Colonic mucosa (tissue), 4 donors: Measurements from ENCODE around the gene DENND2D. TPM values are rescaled to one million over a fixed set of nuclear protein-coding genes. Genes with fewer than 3 reads are reported as not detected.

Experiments
- DNase-seq: peaks from one replicate; pipeline ENCODE4 v3.0.0-alpha.2; 2020
- H3K27ac ChIP-seq: fragments of 200-600 bp; one replicate; pipeline ENCODE4 v1.8.0; 2021
- H3K27me3 ChIP-seq: fragments of 200-600 bp; one replicate; pipeline ENCODE4 v1.8.0; 2021
- H3K36me3 ChIP-seq: fragments of 200-600 bp; one replicate; pipeline ENCODE4 v1.8.0; 2021
- H3K4me1 ChIP-seq: fragments of 200-600 bp; one replicate; pipeline ENCODE4 v1.8.0; 2021; ENCODE audit warnings: mild to moderate bottlenecking
- H3K4me3 ChIP-seq: fragments of 200-600 bp; one replicate; pipeline ENCODE4 v1.8.0; 2021
- H3K9ac ChIP-seq, 2 donors: one replicate each; pipeline ENCODE4 v1.7.0; 2013; ENCODE audit warnings: control low read depth in 2 of 2, low read depth in 2 of 2, low read length in 2 of 2
- H3K9me3 ChIP-seq: fragments of 200-600 bp; one replicate; pipeline ENCODE4 v1.8.0; 2021
- intact Hi-C: fragments of 100-400 bp; cut with DNase I; formaldehyde crosslinking; loops from one replicate; pipeline ENCODE4 v1.14.1; 2022
- total RNA-seq, 2 donors: library from RNA; stranded (reverse); fragmentation: NEBNext Ultra II Directional in 1 of 2; extraction: Animal tissue kit (Norgen Biotek cat#: 25700) in 1 of 2; gene quantifications; one replicate each; pipeline ENCODE4 v1.2.1, GENCODE V29; 2021
- TF ChIP-seq, protein P1 (sequence below): fragments of 200-600 bp; IDR thresholded peaks from one replicate; pipeline ENCODE4 v1.8.0; 2022; ENCODE audit warnings: antibody characterized with exemption, mild to moderate bottlenecking
- donor health status: healthy.
- donor health status: DM: no; HTN: no; CAD: no.
- donor health status: DM: no; HTN: no; CAD: no.

DENND2D gene
- total RNA-seq, 2 donors from 2014 or later = 51.0 to 65.2 TPM

DNA sequence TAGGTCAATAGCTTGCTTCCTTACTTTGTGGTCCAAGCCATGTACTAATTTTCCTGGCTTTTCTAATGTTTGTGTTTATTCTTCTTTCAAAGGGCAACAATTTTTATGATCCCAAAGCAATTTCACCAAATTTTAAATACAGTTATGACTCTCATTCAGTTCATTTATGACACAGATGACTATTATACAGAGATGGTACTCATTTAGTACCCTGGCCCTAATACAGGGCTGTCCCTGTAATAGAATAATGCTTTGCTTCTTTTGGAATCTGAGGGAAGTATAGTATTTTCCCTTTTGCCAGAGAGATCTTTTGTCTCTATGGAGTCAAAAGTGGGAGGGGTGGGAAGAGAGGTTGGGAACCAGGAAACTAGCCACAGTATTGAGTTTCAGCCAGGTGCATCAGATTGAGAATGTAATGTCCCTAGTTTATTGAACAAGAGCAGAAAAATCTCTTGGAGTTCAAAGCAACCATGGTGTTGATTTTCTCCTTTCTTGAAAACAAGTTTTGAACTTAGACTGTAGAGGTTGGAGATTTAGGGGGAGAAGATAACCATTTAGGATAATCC is 20.4 kb downstream of the DENND2D start:
- Histone ChIP-seq H3K9ac (no peak overlapping the region), H3K4me1 (no peaks in the 10 kb centered on the region), H3K27me3 (no peaks in the 10 kb centered on the region), H3K4me3 (no peak overlapping the region), H3K36me3 (no peaks in the 10 kb centered on the region), H3K27ac (no peak overlapping the region), H3K9me3 (no peaks in the 10 kb centered on the region)
- DNase-seq = no peak
- intact Hi-C loops = no loop called here
- TF ChIP-seq, protein P1, sequence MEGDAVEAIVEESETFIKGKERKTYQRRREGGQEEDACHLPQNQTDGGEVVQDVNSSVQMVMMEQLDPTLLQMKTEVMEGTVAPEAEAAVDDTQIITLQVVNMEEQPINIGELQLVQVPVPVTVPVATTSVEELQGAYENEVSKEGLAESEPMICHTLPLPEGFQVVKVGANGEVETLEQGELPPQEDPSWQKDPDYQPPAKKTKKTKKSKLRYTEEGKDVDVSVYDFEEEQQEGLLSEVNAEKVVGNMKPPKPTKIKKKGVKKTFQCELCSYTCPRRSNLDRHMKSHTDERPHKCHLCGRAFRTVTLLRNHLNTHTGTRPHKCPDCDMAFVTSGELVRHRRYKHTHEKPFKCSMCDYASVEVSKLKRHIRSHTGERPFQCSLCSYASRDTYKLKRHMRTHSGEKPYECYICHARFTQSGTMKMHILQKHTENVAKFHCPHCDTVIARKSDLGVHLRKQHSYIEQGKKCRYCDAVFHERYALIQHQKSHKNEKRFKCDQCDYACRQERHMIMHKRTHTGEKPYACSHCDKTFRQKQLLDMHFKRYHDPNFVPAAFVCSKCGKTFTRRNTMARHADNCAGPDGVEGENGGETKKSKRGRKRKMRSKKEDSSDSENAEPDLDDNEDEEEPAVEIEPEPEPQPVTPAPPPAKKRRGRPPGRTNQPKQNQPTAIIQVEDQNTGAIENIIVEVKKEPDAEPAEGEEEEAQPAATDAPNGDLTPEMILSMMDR = no peak

DNA sequence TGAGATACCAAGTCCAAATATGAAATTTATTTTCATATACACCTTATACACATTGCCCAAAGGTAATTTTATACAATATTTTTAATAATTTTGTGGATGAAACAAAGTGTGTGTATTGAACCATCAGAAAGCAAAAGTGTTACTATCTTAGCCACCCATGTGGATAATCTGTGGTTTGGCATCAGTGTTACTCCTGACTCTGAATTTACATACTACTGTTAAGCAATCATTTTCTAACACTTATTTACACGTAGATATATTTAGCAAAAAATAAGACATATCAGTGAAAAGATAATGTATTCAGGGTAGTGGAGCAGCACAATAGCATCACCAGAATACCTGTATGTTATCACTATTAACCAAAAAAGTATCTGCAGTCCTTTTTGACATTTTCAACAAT is 23.8 kb downstream of the DENND2D start:
- intact Hi-C loops = no loop called here

DNA sequence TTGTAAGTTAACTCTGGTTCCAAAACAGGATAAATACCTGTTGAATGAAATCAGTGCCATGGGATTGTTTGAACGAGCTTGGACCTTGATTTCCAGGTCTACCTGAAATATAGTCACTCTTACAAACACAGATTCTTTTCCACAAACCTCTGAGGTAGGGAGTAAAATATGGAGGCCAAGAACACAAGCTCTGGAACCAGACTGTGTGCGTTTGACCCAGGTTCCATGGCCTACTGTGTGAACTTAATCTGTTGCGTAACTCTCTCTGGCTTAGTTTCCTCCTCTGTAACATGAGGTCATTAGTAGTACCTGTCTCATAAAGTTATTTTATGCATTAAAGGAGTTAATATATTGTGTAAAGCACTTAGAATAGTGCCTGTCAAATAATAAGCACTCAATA is 25.1 kb downstream of the DENND2D start:
- Histone ChIP-seq H3K36me3 (no peaks in the 10 kb centered on the region), H3K9ac (no peak overlapping the region), H3K4me3 (no peak overlapping the region), H3K27ac (no peak overlapping the region), H3K4me1 (no peaks in the 10 kb centered on the region), H3K9me3 (no peaks in the 10 kb centered on the region), H3K27me3 (no peaks in the 10 kb centered on the region)
- no peak for DNase-seq
- intact Hi-C loops = no loop called here
- TF ChIP-seq, protein P1 = no peak

More for the DNA sequence above, 23.8 kb downstream of the DENND2D start:
- Histone ChIP-seq H3K9ac (no peak overlapping the region), H3K27me3 (no peaks in the 10 kb centered on the region), H3K27ac (no peak overlapping the region), H3K4me1 (no peaks in the 10 kb centered on the region), H3K4me3 (no peak overlapping the region), H3K36me3 (no peaks in the 10 kb centered on the region), H3K9me3 (no peaks in the 10 kb centered on the region)
- DNase-seq = no peak
- TF ChIP-seq, protein P1 = no peak

DNA sequence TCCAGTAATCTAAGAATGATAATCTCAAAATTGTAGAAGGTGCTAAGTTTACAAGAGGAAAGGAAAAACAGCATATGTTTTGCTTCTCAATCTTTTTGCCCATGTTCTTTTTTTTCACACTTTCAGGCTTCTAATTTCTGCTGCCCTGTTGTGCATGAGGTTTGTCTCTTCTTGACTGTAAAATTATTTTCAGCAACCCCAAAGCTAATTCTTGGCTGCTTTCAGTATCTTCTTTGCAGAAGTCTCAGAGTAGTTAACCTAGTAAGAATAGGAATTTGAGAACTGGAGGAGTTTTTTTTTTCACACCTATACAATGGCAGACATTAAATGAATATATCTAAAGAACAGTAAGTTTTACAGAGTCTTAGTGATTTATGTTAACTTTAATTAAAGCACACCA is 26.4 kb downstream of the DENND2D start:
- Histone ChIP-seq H3K27me3 (no peaks in the 10 kb centered on the region), H3K9me3 (no peaks in the 10 kb centered on the region), H3K9ac (no peak overlapping the region), H3K4me3 (no peak overlapping the region), H3K36me3 (no peaks in the 10 kb centered on the region), H3K4me1 (no peaks in the 10 kb centered on the region), H3K27ac (no peak overlapping the region)
- intact Hi-C loops = no loop called here
- TF ChIP-seq, protein P1 = no peak
- DNase-seq = no peak

DNA sequence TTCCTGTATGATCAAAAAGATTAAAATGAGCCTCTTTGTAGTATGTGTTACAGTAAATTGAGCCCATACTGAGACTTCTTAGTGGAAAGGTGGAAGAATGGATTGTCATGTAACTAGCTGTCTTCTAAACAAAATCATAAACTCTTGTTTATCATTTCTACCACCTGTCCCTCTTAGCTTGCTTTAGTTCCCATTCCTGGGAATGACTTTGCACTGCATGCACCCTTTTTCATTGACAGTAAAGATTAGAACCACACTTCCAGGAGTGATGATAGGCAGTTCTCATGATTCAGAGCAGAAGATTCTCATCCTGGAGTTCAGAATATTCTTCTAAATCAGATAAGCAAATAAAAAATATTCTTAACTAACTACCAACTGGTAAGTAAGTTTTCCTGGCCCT is 28.0 kb downstream of the DENND2D start:
- Histone ChIP-seq H3K27ac (no peak overlapping the region), H3K4me3 (no peak overlapping the region), H3K9ac (no peak overlapping the region), H3K4me1 (no peaks in the 10 kb centered on the region), H3K9me3 (no peaks in the 10 kb centered on the region), H3K27me3 (no peaks in the 10 kb centered on the region), H3K36me3 (no peaks in the 10 kb centered on the region)
- DNase-seq = no peak
- TF ChIP-seq, protein P1 = no peak
- intact Hi-C loops = no loop called here
